Breast epithelium (tissue), 3 donors: ENCODE data around the gene NDUFS6.

ENCODE experiments used
- POLR2A ChIP-seq: fragments of 450-650 bp; IDR thresholded peaks from one replicate; pipeline ENCODE4 v1.6.1; 2016; ENCODE audit warnings: antibody characterized with exemption, mild to moderate bottlenecking, moderate library complexity
- POLR2AphosphoS5 ChIP-seq, 3 donors: sonication (generic); formaldehyde crosslinking; IDR thresholded peaks; one replicate each; pipeline ENCODE4 v1.6.1; 2017; ENCODE audit warnings: antibody characterized with exemption in 3 of 3

GRCh38 chr5:1838013-1838412 is 36.8 kb downstream of the NDUFS6 start:
- TF ChIP-seq POLR2AphosphoS5 (IDR thresholded peaks at IDR 0.05) = no peak
- no peak for TF ChIP-seq POLR2A
